Measurements from ENCODE around the gene SLC13A3.

Gene SLC13A3

DNA sequence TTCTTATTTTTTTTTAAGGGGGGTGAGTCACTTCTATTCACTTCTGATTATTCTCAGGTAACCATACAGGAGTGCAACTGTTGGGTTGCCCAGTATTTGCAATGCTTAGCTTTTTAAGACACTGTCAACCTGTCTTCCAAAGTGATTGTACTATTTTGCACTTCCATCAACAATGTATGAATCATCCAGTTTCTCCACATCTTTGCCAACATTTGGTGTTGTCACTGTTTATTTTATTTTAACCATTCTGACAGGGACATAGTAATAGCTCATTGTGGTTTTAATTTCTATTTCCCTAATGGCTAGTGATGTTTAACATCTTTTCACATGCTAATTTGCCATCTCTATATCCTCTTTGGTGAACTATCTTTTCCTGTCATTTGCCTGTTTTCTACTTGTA, 1.4 kb upstream of the SLC13A3 start:
- DNase-seq (ENCODE audit: low spot score) (no peak), FAIRE-seq (no peak)

- FAIRE-seq (no peak), DNase-seq (ENCODE audit: low spot score) (no peak)
Measured at GRCh38 chr20:46650575-46651090, 626 bp downstream of the SLC13A3 start.

DNA sequence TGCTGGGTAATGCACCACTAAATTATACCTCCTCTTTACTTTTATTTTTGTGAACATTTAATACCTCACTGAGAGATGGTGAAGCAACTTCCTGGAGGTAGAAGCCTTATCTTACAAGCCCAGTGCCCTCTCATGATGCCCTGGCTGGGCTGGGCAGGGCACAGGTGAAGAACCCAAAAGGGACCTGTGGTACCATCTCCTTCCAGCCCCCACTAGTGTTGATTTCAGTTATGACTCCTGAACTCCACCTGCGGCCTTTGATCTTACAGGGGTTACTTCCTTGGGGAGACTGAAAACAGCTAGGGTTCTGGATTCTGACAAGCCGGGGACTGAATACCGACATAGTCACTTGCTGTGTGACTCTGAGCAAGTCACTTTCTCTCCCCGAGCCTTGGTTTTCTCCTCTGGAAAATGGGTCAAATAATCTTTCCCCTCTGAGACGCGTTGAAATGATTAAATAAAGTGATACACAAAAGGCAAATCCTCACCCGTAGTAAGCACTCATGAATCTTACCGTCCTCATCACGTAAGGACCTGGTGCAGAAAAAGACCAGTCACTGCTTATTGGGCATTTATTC, 1.2 kb downstream of the SLC13A3 start:
- no peak for FAIRE-seq
- no peak for DNase-seq (ENCODE audit: low spot score)

GRCh38 chr20:46649650-46649949, 1.7 kb downstream of the SLC13A3 start:
- DNase-seq (ENCODE audit: low spot score) (no peak), FAIRE-seq (no peak)

- DNase-seq (ENCODE audit: low spot score) (no peak), FAIRE-seq (no peak)
Measured at GRCh38 chr20:46648903-46649649, 2.2 kb downstream of the SLC13A3 start.

- FAIRE-seq (no peak), DNase-seq (ENCODE audit: low spot score) (no peak)
Measured at GRCh38 chr20:46647469-46647868, 3.8 kb downstream of the SLC13A3 start.

- FAIRE-seq (no peak), DNase-seq (ENCODE audit: low spot score) (no peak)
Measured at GRCh38 chr20:46646659-46647380, 4.4 kb downstream of the SLC13A3 start.

DNA sequence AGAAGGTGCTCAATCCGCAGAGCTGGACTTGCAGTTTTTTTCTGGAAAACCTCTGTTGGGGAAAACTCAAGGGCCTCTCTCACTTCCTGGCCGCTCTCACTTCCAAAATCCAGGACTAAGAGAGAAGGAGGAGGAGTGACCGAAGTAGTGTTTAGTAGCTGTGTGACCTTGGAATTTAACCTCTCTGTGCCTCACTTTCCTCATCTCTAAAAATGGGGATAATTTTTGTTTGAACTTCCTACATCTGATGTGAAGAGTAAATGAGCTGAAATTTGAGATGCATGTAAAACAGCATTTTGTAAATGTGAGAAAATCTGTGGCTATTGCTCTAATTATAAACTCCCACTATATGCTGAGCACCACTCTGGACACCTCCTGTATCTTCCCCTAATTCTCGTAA, 5.1 kb downstream of the SLC13A3 start:
- DNase-seq (ENCODE audit: low spot score) (no peak), FAIRE-seq (no peak)

GRCh38 chr20:46644733-46645132, 6.5 kb downstream of the SLC13A3 start:
- FAIRE-seq (no peak), DNase-seq (ENCODE audit: low spot score) (no peak)

GRCh38 chr20:46644160-46644559, 7.1 kb downstream of the SLC13A3 start:
- FAIRE-seq (no peak), DNase-seq (ENCODE audit: low spot score) (no peak)

- DNase-seq (ENCODE audit: low spot score) (no peak), FAIRE-seq (no peak)
Measured at GRCh38 chr20:46642969-46643343, 8.3 kb downstream of the SLC13A3 start.

DNA sequence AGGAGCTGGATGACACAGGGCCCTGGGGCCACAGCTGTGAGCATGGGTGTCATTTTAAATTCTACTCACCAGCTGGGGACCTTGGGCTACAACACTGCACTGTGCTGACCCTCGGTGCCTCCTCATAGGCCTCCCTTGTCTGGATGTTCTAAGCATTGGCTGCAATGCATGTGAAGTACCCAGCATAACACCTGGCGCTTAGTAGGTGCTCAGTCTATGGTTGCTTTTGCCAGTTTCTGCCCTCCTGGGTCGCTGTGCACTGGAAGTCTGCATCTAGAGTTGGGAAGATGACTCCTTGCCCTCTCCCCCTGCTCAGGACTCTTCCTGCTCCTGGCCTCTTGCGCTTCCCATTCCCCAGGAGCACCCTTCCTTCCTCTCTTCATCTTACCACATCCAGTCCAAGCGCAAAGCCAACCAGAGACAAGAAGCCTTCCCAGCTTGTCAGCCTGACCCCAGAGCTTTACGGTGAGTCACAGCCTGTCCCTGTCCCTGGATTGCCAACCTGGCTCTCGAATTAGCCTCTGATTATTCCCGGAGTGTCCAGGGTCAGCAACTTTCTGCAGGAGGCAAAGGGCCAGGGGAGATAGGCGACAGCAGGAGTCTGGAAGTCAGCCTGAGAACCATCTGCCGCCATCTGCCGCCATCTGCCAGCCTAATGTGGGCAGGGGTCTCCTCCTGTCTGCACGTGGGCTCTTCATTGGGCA, 8.8 kb downstream of the SLC13A3 start:
- no peak for DNase-seq (ENCODE audit: low spot score)
- no peak for FAIRE-seq

GRCh38 chr20:46641424-46641823, 9.8 kb downstream of the SLC13A3 start:
- no peak for FAIRE-seq
- DNase-seq (ENCODE audit: low spot score), result no peak

GRCh38 chr20:46640536-46641311, 10.5 kb downstream of the SLC13A3 start:
- DNase-seq (ENCODE audit: low spot score) (no peak), FAIRE-seq (no peak)

DNA sequence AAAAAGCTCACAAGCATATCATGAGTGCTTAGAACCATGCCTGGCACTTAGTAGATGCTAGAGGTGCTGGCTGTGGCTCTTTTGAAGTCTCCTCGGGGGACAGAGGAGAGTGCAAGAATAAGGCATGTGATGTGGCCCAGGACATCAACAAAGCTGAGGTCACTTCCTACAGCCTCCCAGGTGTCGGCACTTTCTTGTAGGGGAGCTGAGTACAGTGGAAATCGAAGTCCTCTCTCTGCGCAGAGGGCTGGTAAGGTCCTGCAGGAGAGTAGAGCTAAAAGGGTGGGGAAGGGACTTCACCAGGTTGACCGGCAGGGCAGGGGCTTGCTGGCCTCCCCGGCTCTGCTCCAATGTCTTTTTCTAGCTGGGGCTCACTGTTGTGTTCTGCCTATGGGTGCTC, 11.2 kb downstream of the SLC13A3 start:
- no peak for FAIRE-seq
- DNase-seq (ENCODE audit: low spot score), result no peak

DNA sequence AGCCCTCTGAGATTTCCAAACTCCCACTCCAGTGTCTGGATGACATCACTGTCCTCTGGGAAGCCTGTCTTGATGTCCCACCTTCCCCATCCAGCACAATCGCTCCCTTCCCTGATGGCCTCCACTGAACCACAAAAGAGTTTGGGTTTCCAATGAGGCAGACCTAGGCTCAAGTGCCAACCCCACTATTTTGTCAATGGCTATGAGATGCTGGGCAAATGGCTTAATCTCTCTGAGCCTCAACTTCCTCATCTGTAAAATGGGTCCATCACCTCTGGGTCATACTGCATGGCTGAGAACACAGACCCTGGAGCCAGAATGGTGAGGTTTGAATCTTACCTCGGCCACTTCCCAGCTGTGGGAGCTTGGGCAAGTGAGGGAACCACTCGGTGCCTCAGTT, 11.7 kb downstream of the SLC13A3 start:
- FAIRE-seq (no peak), DNase-seq (ENCODE audit: low spot score) (no peak)

GRCh38 chr20:46638898-46639274, 12.4 kb downstream of the SLC13A3 start:
- FAIRE-seq, result no peak
- DNase-seq (ENCODE audit: low spot score), result no peak

- FAIRE-seq (no peak), DNase-seq (ENCODE audit: low spot score) (no peak)
Measured at GRCh38 chr20:46638134-46638897, 12.9 kb downstream of the SLC13A3 start.

DNA sequence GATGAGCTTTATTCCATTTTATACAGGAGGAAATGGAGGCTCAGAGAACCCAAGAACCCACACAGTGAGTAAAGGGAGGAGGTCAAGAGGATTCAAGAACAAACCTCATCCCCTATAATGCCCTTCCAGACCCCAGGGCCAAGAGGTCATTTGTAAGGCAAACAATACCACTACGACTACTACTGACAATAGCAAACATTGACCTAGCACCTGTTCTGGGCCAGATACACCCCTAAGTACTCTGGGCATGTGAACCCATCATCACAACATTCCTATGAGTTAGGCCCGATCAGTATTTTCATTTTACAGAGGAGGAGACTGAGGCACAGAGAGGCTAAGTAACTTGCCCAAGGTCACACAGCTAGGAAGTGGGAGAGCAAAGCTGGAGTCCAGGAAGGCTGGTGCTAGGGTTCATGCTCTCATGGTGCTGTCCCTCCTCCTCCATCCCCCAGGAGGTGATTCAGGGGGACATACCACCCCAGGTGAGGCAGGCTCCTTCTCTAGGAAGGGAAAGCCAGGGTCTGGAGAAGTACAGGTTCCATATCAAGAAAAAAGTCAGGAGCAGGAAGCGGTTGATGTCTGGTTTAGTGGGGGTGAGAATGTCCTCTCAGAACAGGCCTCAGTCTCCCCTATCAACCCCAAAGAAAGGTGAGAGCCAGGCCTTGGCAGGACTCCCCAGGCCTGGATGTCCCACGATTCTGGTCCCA, 13.7 kb downstream of the SLC13A3 start:
- DNase-seq (ENCODE audit: low spot score), result no peak
- no peak for FAIRE-seq

GRCh38 chr20:46637020-46637419, 14.2 kb downstream of the SLC13A3 start:
- DNase-seq (ENCODE audit: low spot score) (no peak), FAIRE-seq (no peak)

Data from RCC 7860 (cell line).